Melanocyte of skin (primary cell): ENCODE results near the gene ZNF883. TPM values are rescaled to one million over a fixed set of nuclear protein-coding genes. Genes with fewer than 3 reads are reported as not detected.

Experiments used
- total RNA-seq, 2 donors: library from RNA; depleted of rRNA; stranded (reverse); fragments of >200 nt; gene quantifications; 2 replicates each; pipeline ENCODE4 v1.2.3, GENCODE V29; 2012

The ZNF883 gene
- under 1 TPM; 0.33 to 0.69 TPM for total RNA-seq

DNA sequence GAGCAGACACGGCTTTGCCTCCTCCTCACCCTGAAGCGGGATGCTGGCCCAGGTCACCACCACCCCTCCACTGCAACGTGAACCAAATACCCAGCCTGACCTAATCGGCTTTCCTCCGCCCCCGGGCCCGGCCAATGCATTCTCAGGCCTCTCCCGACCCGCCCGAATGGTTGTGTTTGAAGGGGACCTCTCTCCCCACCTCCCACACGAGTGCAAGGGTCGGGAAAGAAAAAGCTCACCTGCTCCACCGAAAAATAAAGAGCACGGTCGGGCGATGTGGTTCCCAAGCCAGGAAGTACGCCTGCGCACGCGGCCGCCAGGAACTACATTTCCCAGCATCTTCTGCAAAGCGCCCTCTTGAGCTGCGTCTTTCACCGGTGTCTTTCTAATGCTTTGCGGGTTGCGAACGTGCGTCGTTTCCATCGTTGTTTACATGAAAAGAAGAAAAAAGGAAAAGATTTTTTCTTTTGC, at the start of gene ZNF883:
Gene ZNF883 (minus strand): TSS at position 282 of the 471 bp plus-strand sequence.

GRCh38 chr9:113056191-113057106, 44.5 kb upstream of the ZNF883 start, which contains the start of gene ZFP37:
Gene ZFP37, minus strand, starts transcription at chr9:113056724. Its CDS starts 36 bp downstream, at chr9:113056688.

Other genes with a start within 250 kb of the ZNF883 start
- gene SLC46A2, start 121.3 kb downstream of the ZNF883 start, total RNA-seq: not detected
- gene ZFP37, start 44.5 kb upstream of the ZNF883 start, total RNA-seq: under 1 TPM; 0.33 to 0.34 TPM
- gene SLC31A2, start 138.8 kb upstream of the ZNF883 start, total RNA-seq: 1 to 10 TPM; 8.3 to 10.0 TPM
- 10 to 100 TPM; 33.7 to 38.3 TPM for gene FKBP15, start 209.1 kb upstream of the ZNF883 start, total RNA-seq
- gene SLC31A1, start 209.4 kb upstream of the ZNF883 start, total RNA-seq: 10 to 100 TPM; 34.8 to 70.3 TPM